Liver (tissue), 9 donors: Measurements from ENCODE around the gene TMEM117. TPM values are rescaled to one million over a fixed set of nuclear protein-coding genes. Genes with fewer than 3 reads are reported as not detected.
A peak's percentile ranks its signal among the peaks of the same experiment; 100 is the strongest.

Experiments used
- DNase-seq: peaks from one replicate; pipeline ENCODE4 v3.0.0-alpha.2; 2017; ENCODE audit warnings: low spot score
- H3K27ac ChIP-seq, 2 donors: one replicate each; pipeline ENCODE4 v1.7.0; 2013; ENCODE audit warnings: inconsistent platforms in 2 of 2, low read length in 2 of 2, control low read depth in 1 of 2, low read depth in 1 of 2, mild to moderate bottlenecking in 1 of 2
- H3K27me3 ChIP-seq, 4 donors: one replicate each; pipeline versions ENCODE4 v1.6.1 to v1.7.0; 2013; ENCODE audit warnings: low read length in 3 of 4, inconsistent platforms in 1 of 4, mild to moderate bottlenecking in 1 of 4, moderate library complexity in 1 of 4; ENCODE audit not compliant: control insufficient read depth in 4 of 4, insufficient read depth in 4 of 4
- H3K36me3 ChIP-seq, 4 donors: one replicate each; pipeline versions ENCODE4 v1.6.1 to v1.7.0; 2013; ENCODE audit warnings: low read length in 3 of 4, mild to moderate bottlenecking in 3 of 4, low read depth in 1 of 4, moderate library complexity in 1 of 4; ENCODE audit not compliant: control insufficient read depth in 4 of 4, insufficient read depth in 3 of 4
- H3K4me1 ChIP-seq, 4 donors: one replicate each; pipeline versions ENCODE4 v1.6.1 to v1.7.0; 2013; ENCODE audit warnings: low read length in 3 of 4, mild to moderate bottlenecking in 3 of 4, moderate library complexity in 1 of 4; ENCODE audit not compliant: control insufficient read depth in 4 of 4, insufficient read depth in 4 of 4
- H3K4me3 ChIP-seq, 3 donors: one replicate each; pipeline versions ENCODE4 v1.6.1 to v1.7.0; 2013; ENCODE audit warnings: low read length in 3 of 3, control low read depth in 1 of 3, low read depth in 1 of 3, mild to moderate bottlenecking in 1 of 3
- H3K9ac ChIP-seq, 2 donors: one replicate each; pipeline ENCODE4 v1.7.0; 2013; ENCODE audit warnings: low read length in 2 of 2, mild to moderate bottlenecking in 2 of 2, moderate library complexity in 2 of 2, control low read depth in 1 of 2, low read depth in 1 of 2
- H3K9me3 ChIP-seq, 4 donors: one replicate each; pipeline versions ENCODE4 v1.6.1 to v1.7.0; 2013; ENCODE audit warnings: low read length in 3 of 4; ENCODE audit not compliant: control insufficient read depth in 4 of 4
- EGR1 ChIP-seq, 2 donors: IDR thresholded peaks; 2 replicates each; pipeline ENCODE4 v1.6.1; 2016 to 2018; ENCODE audit warnings: antibody characterized with exemption in 2 of 2, low read depth in 2 of 2
- FOXA1 ChIP-seq: IDR thresholded peaks from 2 replicates; pipeline ENCODE4 v1.6.1; 2016; ENCODE audit warnings: antibody characterized with exemption
- FOXA2 ChIP-seq: IDR thresholded peaks from 2 replicates; pipeline ENCODE4 v1.6.1; 2016; ENCODE audit warnings: antibody characterized with exemption
- GABPA ChIP-seq, 2 donors: IDR thresholded peaks in 1 of 2; conservative IDR thresholded peaks in 1 of 2; 2 replicates each; pipeline ENCODE4 v1.6.1; 2016; ENCODE audit warnings: antibody characterized with exemption in 2 of 2, mild to moderate bottlenecking in 1 of 2, moderate library complexity in 1 of 2
- HNF4G ChIP-seq: IDR thresholded peaks from 2 replicates; pipeline ENCODE4 v1.6.1; 2016; ENCODE audit warnings: antibody characterized with exemption
- JUND ChIP-seq, 2 donors: IDR thresholded peaks; 2 replicates each; pipeline ENCODE4 v1.6.1; 2016; ENCODE audit warnings: antibody characterized with exemption in 2 of 2
- NR2F2 ChIP-seq: IDR thresholded peaks from 2 replicates; pipeline ENCODE4 v1.6.1; 2016; ENCODE audit warnings: antibody characterized with exemption
- RXRA ChIP-seq, 2 donors: IDR thresholded peaks; 2 replicates each; pipeline ENCODE4 v1.6.1; 2017 to 2018; ENCODE audit warnings: antibody characterized with exemption in 2 of 2, mild to moderate bottlenecking in 1 of 2
- SP1 ChIP-seq: IDR thresholded peaks from 2 replicates; pipeline ENCODE4 v1.6.1; 2018; ENCODE audit warnings: antibody characterized with exemption, mild to moderate bottlenecking
- TAF1 ChIP-seq: conservative IDR thresholded peaks from 2 replicates; pipeline ENCODE4 v1.6.1; 2016; ENCODE audit warnings: antibody characterized with exemption, mild to moderate bottlenecking
- YY1 ChIP-seq: IDR thresholded peaks from 2 replicates; pipeline ENCODE4 v1.6.1; 2016; ENCODE audit warnings: antibody characterized with exemption, mild to moderate bottlenecking
- WGBS: extraction: QIAGEN DNeasy Blood & Tissue Kit; methylation state at CpG from one replicate; pipeline ENCODE4 v1.1.7; 2013; 5-methylcytosine and 5-hydroxymethylcytosine counted together
- polyA plus RNA-seq, 2 donors: library from polyadenylated mRNA; stranded (reverse) in 1 of 2; unstranded in 1 of 2; fragments of 200-250 nt in 1 of 2; fragments of >200 nt in 1 of 2; fragmentation: Nextera tagmentation in 1 of 2; extraction: Ambion mirVana in 1 of 2; gene quantifications; one replicate each; pipeline versions ENCODE4 v1.2.1 to v1.2.3, GENCODE V29; 2013 to 2015
- total RNA-seq, 2 donors: library from RNA; depleted of rRNA; stranded (reverse); fragments of >200 nt; gene quantifications; one replicate each; pipeline ENCODE4 v1.2.3, GENCODE V29; 2014
- TF ChIP-seq, protein P1 (sequence below): IDR thresholded peaks from 2 replicates; pipeline ENCODE4 v1.6.1; 2016; ENCODE audit warnings: antibody characterized with exemption
- TF ChIP-seq, protein P2 (sequence below): IDR thresholded peaks from 2 replicates; pipeline ENCODE4 v1.6.1; 2016; ENCODE audit warnings: antibody characterized with exemption, mild to moderate bottlenecking
- TF ChIP-seq, protein P3 (sequence below): fragments of 150-350 bp; IDR thresholded peaks from 2 replicates; pipeline ENCODE4 v1.5.1; 2017; ENCODE audit warnings: improper control_type of control experiment, low read depth, low read length; ENCODE audit not compliant: missing input control
- TF ChIP-seq, protein P4 (sequence below): IDR thresholded peaks from 2 replicates; pipeline ENCODE4 v1.6.1; 2016; ENCODE audit warnings: antibody characterized with exemption
- donor health status: healthy.
- donor health status: healthy.
- donor health status: healthy.
- donor health status: healthy.
- donor health status: healthy.

Gene TMEM117
- total and polyA plus RNA-seq, 4 donors, result 2.0 to 5.9 (median 3.9) TPM

DNA sequence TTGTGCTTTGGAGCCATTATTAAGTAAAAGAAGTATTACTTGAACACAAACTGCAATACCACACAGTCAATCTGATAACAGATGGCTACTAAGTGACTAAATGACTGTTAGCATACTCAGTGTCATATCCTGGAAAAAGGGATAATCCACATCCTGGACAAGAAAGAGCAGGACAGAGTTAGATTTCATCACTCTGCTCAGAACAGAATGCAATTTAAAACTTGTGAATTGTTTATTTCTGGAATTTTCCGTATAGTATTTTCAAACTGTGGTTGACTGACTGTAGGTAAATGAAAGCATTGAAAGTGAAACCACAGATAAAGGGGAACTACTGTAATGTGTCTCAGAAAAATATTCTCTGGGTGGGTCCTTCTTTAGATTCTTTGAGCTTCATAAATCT lies 458.8 kb downstream of the TMEM117 start:
- no peak for DNase-seq
- 86% methylated on average over 1 of the region's 1 CpG for WGBS
- no peak overlapping the region for H3K4me3 ChIP-seq
- peaks cover 0 to 7% (median 0%) of the 10 kb centered on the region in 4 donors for H3K4me1 ChIP-seq
- H3K36me3 ChIP-seq, result no peaks in the 10 kb centered on the region
- H3K9me3 ChIP-seq, result peaks cover 0 to 3% (median 0%) of the 10 kb centered on the region in 4 donors
- H3K27ac ChIP-seq, result no peak overlapping the region
- H3K9ac ChIP-seq, result no peak overlapping the region
- H3K27me3 ChIP-seq, result no peaks in the 10 kb centered on the region
- TF ChIP-seq JUND (IDR thresholded peaks at IDR 0.05) (no peak), EGR1 (IDR thresholded peaks at IDR 0.05; ENCODE audit: low read depth in 2 of 2) (no peak), FOXA1 (no peak), GABPA (IDR thresholded peaks at IDR 0.05 in 1 of 2, conservative IDR thresholded peaks at IDR 0.05 in 1 of 2) (no peak), SP1 (no peak), YY1 (no peak), NR2F2 (no peak), HNF4G (no peak), RXRA (IDR thresholded peaks at IDR 0.05) (no peak), FOXA2 (no peak)
- TF ChIP-seq, protein P1, sequence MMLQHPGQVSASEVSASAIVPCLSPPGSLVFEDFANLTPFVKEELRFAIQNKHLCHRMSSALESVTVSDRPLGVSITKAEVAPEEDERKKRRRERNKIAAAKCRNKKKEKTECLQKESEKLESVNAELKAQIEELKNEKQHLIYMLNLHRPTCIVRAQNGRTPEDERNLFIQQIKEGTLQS, result no peak
- TF ChIP-seq, protein P2, sequence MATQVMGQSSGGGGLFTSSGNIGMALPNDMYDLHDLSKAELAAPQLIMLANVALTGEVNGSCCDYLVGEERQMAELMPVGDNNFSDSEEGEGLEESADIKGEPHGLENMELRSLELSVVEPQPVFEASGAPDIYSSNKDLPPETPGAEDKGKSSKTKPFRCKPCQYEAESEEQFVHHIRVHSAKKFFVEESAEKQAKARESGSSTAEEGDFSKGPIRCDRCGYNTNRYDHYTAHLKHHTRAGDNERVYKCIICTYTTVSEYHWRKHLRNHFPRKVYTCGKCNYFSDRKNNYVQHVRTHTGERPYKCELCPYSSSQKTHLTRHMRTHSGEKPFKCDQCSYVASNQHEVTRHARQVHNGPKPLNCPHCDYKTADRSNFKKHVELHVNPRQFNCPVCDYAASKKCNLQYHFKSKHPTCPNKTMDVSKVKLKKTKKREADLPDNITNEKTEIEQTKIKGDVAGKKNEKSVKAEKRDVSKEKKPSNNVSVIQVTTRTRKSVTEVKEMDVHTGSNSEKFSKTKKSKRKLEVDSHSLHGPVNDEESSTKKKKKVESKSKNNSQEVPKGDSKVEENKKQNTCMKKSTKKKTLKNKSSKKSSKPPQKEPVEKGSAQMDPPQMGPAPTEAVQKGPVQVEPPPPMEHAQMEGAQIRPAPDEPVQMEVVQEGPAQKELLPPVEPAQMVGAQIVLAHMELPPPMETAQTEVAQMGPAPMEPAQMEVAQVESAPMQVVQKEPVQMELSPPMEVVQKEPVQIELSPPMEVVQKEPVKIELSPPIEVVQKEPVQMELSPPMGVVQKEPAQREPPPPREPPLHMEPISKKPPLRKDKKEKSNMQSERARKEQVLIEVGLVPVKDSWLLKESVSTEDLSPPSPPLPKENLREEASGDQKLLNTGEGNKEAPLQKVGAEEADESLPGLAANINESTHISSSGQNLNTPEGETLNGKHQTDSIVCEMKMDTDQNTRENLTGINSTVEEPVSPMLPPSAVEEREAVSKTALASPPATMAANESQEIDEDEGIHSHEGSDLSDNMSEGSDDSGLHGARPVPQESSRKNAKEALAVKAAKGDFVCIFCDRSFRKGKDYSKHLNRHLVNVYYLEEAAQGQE, result no peak
- TF ChIP-seq, protein P3, sequence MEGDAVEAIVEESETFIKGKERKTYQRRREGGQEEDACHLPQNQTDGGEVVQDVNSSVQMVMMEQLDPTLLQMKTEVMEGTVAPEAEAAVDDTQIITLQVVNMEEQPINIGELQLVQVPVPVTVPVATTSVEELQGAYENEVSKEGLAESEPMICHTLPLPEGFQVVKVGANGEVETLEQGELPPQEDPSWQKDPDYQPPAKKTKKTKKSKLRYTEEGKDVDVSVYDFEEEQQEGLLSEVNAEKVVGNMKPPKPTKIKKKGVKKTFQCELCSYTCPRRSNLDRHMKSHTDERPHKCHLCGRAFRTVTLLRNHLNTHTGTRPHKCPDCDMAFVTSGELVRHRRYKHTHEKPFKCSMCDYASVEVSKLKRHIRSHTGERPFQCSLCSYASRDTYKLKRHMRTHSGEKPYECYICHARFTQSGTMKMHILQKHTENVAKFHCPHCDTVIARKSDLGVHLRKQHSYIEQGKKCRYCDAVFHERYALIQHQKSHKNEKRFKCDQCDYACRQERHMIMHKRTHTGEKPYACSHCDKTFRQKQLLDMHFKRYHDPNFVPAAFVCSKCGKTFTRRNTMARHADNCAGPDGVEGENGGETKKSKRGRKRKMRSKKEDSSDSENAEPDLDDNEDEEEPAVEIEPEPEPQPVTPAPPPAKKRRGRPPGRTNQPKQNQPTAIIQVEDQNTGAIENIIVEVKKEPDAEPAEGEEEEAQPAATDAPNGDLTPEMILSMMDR, result no peak

DNA sequence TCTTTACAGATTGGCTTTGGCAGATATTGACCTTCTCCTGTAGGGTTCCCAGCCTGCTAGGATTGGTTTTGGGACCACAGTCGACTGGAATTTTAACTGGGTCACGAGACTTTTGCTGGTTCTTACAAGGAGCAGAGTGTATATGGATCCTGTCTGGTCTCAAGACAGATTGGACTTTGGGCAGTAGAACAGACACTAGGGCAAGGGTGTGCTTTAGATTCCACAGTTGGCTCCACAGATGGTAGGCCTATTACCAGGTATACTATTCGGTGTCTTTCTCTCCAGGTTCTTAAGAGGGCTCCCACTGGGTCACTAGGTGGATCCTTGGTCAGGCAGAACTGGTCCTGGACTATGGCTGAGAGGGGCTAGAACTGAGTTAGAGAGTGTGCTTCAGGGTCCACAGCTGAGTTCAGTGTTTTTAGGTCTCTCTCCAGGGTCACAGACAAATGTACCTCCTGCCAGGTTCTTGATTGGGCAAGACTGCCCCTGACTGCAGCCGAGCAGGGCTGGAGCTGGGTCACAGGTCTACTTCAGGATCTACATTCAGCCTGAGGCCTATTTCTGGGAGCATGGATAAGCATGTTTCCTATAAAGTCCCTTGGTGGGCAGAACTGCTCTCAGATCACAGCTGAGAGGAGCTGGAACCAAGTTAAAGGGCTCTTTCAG lies 460.2 kb downstream of the TMEM117 start:
- 83% methylated on average over 4 of the region's 4 CpGs for WGBS
- H3K4me3 ChIP-seq, result peak overlapping the region in 1 of 3 donors; percentile 7
- TF ChIP-seq TAF1 (no peak), NR2F2 (no peak), EGR1 (IDR thresholded peaks at IDR 0.05; ENCODE audit: low read depth in 2 of 2) (no peak), JUND (IDR thresholded peaks at IDR 0.05) (no peak)
- TF ChIP-seq, protein P4, sequence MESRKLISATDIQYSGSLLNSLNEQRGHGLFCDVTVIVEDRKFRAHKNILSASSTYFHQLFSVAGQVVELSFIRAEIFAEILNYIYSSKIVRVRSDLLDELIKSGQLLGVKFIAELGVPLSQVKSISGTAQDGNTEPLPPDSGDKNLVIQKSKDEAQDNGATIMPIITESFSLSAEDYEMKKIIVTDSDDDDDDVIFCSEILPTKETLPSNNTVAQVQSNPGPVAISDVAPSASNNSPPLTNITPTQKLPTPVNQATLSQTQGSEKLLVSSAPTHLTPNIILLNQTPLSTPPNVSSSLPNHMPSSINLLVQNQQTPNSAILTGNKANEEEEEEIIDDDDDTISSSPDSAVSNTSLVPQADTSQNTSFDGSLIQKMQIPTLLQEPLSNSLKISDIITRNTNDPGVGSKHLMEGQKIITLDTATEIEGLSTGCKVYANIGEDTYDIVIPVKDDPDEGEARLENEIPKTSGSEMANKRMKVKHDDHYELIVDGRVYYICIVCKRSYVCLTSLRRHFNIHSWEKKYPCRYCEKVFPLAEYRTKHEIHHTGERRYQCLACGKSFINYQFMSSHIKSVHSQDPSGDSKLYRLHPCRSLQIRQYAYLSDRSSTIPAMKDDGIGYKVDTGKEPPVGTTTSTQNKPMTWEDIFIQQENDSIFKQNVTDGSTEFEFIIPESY, result no peak
- no peaks in the 10 kb centered on the region for H3K36me3 ChIP-seq
- H3K27me3 ChIP-seq, result no peaks in the 10 kb centered on the region
- H3K4me1 ChIP-seq, result peaks cover 0 to 7% (median 0%) of the 10 kb centered on the region in 4 donors
- no peak overlapping the region for H3K27ac ChIP-seq
- H3K9ac ChIP-seq, result no peak overlapping the region
- no peaks in the 10 kb centered on the region for H3K9me3 ChIP-seq
- DNase-seq, result no peak
